Smooth muscle cell (in vitro differentiated cells): ENCODE data around the gene CTDSPL. TPM values are rescaled to one million over a fixed set of nuclear protein-coding genes. Genes with fewer than 3 reads are reported as not detected.

ENCODE experiments used
- DNase-seq: peaks from one replicate; lab custom pipeline; 2025; ENCODE audit not compliant: unreplicated experiment; lab: John Stamatoyannopoulos, UW
- H2AFZ ChIP-seq: fragments of 200-600 bp; sonication (generic); 2 replicates; pipeline ENCODE4 v1.6.0; 2016; ENCODE audit warnings: antibody characterized with exemption, low read depth, mild to moderate bottlenecking
- H3F3A ChIP-seq: fragments of 200-600 bp; sonication (generic); 2 replicates; pipeline ENCODE4 v1.6.0; 2017; ENCODE audit warnings: antibody characterized with exemption, low read depth
- H3K27ac ChIP-seq: fragments of 200-600 bp; sonication (generic); 2 replicates; pipeline ENCODE4 v1.5.1; 2016; ENCODE audit warnings: low read depth, mild to moderate bottlenecking
- H3K27me3 ChIP-seq: fragments of 200-600 bp; sonication (generic); 2 replicates; pipeline ENCODE4 v1.6.1; 2016; ENCODE audit warnings: low read depth, mild to moderate bottlenecking
- H3K36me3 ChIP-seq: fragments of 200-600 bp; sonication (generic); 2 replicates; pipeline ENCODE4 v1.5.1; 2016; ENCODE audit warnings: low read depth
- H3K4me1 ChIP-seq: fragments of 200-600 bp; sonication (generic); 2 replicates; pipeline ENCODE4 v1.5.1; 2016; ENCODE audit warnings: low read depth
- H3K4me2 ChIP-seq: fragments of 200-600 bp; sonication (generic); 2 replicates; pipeline ENCODE4 v1.6.0; 2016; ENCODE audit warnings: mild to moderate bottlenecking
- H3K4me3 ChIP-seq: fragments of 200-600 bp; sonication (generic); 2 replicates; pipeline ENCODE4 v1.5.1; 2016; ENCODE audit warnings: mild to moderate bottlenecking
- H3K79me2 ChIP-seq: fragments of 200-600 bp; sonication (generic); 2 replicates; pipeline ENCODE4 v1.6.0; 2016; ENCODE audit warnings: low read depth, mild to moderate bottlenecking
- H3K9ac ChIP-seq: fragments of 200-600 bp; sonication (generic); 2 replicates; pipeline ENCODE4 v1.6.0; 2016; ENCODE audit warnings: low read depth
- H3K9me3 ChIP-seq: fragments of 200-600 bp; sonication (generic); replicated peaks from 2 replicates; pipeline ENCODE4 v1.5.1; 2016; ENCODE audit warnings: low read depth
- H4K20me1 ChIP-seq: fragments of 200-600 bp; sonication (generic); 2 replicates; pipeline ENCODE4 v1.6.0; 2016; ENCODE audit warnings: low read depth
- CTCF ChIP-seq: fragments of 200-600 bp; sonication (generic); IDR thresholded peaks from 2 replicates; pipeline ENCODE4 v1.5.1; 2017; ENCODE audit warnings: borderline replicate concordance, mild to moderate bottlenecking, antibody characterized with exemption; ENCODE audit not compliant: insufficient read depth, poor library complexity, severe bottlenecking
- WGBS: methylation state at CpG from one replicate; pipeline ENCODE4 v1.1.7; 2016; ENCODE audit warnings: low lambda C conversion rate; 5-methylcytosine and 5-hydroxymethylcytosine counted together
- polyA plus RNA-seq: library from polyadenylated mRNA; unstranded; fragments of >200 nt; fragmentation: Nextera tagmentation; extraction: Ambion mirVana; gene quantifications from 2 replicates; pipeline ENCODE4 v1.2.1, GENCODE V29; 2016
- total RNA-seq: library from RNA; depleted of rRNA; stranded (reverse); fragments of >200 nt; gene quantifications from 2 replicates; pipeline ENCODE4 v1.2.3, GENCODE V29; 2014

The CTDSPL gene
- total and polyA plus RNA-seq, 2 experiments from 2014 or later: 31.3 to 34.3 TPM

GRCh38 chr3:37935756-37936666, 74.3 kb downstream of the CTDSPL start:
- DNase-seq: no peak
- 38% methylated on average over 9 of the region's 9 CpGs for WGBS

GRCh38 chr3:37937156-37937555, 75.5 kb downstream of the CTDSPL start:
- H3K27ac ChIP-seq: peak overlapping the region; percentile 74
- no peaks in the 10 kb centered on the region for H3K36me3 ChIP-seq
- no peak for TF ChIP-seq CTCF
- H3F3A ChIP-seq: peaks cover 18% of the 10 kb centered on the region
- no peak overlapping the region for H3K4me3 ChIP-seq
- WGBS: 73% methylated on average over 6 of the region's 6 CpGs
- H3K79me2 ChIP-seq: peaks cover 45% of the 10 kb centered on the region
- no peak for DNase-seq
- H3K9me3 ChIP-seq: no peaks in the 10 kb centered on the region
- no peaks in the 10 kb centered on the region for H3K27me3 ChIP-seq
- no peak overlapping the region for H2AFZ ChIP-seq
- H3K4me2 ChIP-seq: peak overlapping the region; percentile 53
- H3K4me1 ChIP-seq: peaks cover 35% of the 10 kb centered on the region
- H4K20me1 ChIP-seq: no peaks in the 10 kb centered on the region
- no peak overlapping the region for H3K9ac ChIP-seq

More at GRCh38 chr3:37935756-37936666, 74.3 kb downstream of the CTDSPL start:
- Histone ChIP-seq H3K36me3 (no peaks in the 10 kb centered on the region), H2AFZ (no peak overlapping the region), H3K9ac (peak overlapping the region; percentile 2), H3K9me3 (no peaks in the 10 kb centered on the region), H3K79me2 (peaks cover 54% of the 10 kb centered on the region), H3K27ac (peak overlapping the region; percentile 74), H3K4me2 (peak overlapping the region; percentile 53), H3K4me1 (peaks cover 27% of the 10 kb centered on the region), H4K20me1 (no peaks in the 10 kb centered on the region), H3K27me3 (no peaks in the 10 kb centered on the region), H3K4me3 (no peak overlapping the region), H3F3A (peaks cover 18% of the 10 kb centered on the region)
- TF ChIP-seq CTCF: no peak

- peak overlapping the region; percentile 53 for H3K4me2 ChIP-seq
Observed at GRCh38 chr3:37938011-37938410, 76.3 kb downstream of the CTDSPL start.

More at GRCh38 chr3:37938011-37938410, 76.3 kb downstream of the CTDSPL start:
- no peak for DNase-seq
- Histone ChIP-seq H3K4me1 (peaks cover 35% of the 10 kb centered on the region), H3K9ac (no peak overlapping the region), H3K27me3 (no peaks in the 10 kb centered on the region), H4K20me1 (no peaks in the 10 kb centered on the region), H3K27ac (no peak overlapping the region), H3K36me3 (no peaks in the 10 kb centered on the region), H3K79me2 (peaks cover 41% of the 10 kb centered on the region), H3K9me3 (no peaks in the 10 kb centered on the region), H3K4me3 (no peak overlapping the region), H3F3A (peaks cover 22% of the 10 kb centered on the region), H2AFZ (no peak overlapping the region)
- no peak for TF ChIP-seq CTCF
- WGBS: 58% methylated on average over 2 of the region's 2 CpGs
